Measurements from ENCODE around the gene SRGAP2C.
"Not testable (repeated sequence)": the region's sequence is repeated elsewhere in the genome, so short reads cannot be mapped to it uniquely, and the experiment has no call there.

SRGAP2C gene

DNA sequence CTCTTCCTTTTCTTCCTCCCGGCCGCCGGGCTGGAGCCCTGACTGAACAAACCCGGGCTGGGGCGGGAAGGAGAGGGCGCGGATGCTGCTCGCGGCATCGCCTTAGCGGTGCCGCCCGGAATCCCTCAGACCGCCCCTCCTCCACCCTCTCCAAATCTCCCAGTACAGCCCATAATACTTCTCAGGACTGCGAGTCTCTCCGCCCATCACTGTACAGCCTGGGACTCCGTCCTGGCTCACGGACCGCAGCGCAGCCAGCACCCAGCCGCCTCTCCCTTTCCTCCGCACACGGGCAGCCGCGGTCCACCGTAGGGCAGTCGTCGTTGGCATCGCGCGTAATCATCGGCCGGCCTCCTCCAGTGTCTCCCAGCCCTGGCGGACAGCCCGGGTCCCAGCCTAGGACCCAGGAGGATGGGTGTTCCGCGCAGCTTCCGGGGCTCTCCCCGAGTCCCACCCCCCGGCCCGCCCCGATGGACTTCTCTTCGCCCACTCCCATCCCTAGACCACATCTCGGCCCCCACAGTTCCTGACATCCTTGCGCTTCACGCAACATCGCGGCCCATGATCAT is 449 bp downstream of the SRGAP2C start:
- in situ Hi-C loops (cut with MboI; ENCODE audit: low sequenced_read_pairs), result not testable (repeated sequence)

DNA sequence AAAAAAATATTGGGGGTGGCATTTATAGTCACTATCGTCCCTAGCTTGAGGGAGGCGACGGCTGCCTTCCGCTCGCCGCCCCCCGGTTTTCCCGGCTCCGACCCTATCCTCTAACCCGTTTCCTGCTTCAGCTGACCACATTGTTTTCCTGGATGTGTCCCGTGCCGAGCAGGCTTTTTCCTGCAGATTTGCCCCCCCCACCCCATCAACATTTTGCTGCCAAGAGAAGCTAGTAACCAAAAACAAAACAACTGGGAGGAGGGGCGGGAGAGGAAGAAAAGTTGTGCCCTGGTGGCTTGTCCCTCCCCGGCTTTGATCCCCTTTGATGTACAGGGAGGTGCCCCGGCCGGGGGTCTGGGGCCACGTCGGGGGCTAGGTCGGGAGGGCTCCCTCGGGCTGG is 1.4 kb downstream of the SRGAP2C start:
- in situ Hi-C loops (cut with MboI; ENCODE audit: low sequenced_read_pairs), result not testable (repeated sequence)

DNA sequence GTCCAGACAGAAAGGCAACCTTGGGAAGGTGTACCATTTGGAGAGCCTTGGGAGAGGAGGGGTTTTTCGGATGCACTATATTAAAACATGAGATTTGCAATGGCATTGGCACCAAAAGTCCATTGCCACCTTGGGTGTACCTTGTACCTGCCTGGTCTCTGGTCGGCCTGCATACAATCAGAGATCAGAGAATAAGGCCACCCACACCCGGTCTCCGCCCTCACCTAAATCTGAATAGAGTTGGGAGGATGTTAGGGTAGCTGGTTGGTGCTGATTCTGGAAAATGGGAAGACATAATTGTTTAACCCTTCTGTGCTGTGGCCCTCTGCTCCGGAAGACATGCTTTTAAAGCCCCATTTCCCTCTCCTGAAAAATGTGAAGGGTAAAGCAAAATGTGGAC is 3.1 kb downstream of the SRGAP2C start:
- in situ Hi-C loops (cut with MboI; ENCODE audit: low sequenced_read_pairs), result not testable (repeated sequence)

DNA sequence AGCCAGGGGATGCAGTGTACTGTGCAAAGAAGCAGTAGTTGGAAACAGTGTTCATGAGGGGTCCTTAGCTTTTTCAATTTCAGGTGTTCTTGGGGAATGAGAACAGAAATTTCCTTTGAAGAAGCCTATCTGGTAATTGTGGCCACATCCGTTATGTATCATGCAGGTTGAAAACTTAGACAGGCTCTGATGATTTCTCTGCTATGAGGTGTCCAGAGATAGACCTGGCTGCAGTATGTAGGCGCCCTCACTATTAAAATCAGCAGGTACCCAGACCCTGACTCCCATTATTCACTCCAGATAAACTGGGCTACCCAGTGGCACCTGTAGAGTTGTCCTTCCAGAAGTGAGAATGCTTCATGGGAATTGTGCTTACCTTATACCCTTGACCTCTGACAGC is 7.7 kb downstream of the SRGAP2C start:
- in situ Hi-C loops (cut with MboI; ENCODE audit: low sequenced_read_pairs), result not testable (repeated sequence)

DNA sequence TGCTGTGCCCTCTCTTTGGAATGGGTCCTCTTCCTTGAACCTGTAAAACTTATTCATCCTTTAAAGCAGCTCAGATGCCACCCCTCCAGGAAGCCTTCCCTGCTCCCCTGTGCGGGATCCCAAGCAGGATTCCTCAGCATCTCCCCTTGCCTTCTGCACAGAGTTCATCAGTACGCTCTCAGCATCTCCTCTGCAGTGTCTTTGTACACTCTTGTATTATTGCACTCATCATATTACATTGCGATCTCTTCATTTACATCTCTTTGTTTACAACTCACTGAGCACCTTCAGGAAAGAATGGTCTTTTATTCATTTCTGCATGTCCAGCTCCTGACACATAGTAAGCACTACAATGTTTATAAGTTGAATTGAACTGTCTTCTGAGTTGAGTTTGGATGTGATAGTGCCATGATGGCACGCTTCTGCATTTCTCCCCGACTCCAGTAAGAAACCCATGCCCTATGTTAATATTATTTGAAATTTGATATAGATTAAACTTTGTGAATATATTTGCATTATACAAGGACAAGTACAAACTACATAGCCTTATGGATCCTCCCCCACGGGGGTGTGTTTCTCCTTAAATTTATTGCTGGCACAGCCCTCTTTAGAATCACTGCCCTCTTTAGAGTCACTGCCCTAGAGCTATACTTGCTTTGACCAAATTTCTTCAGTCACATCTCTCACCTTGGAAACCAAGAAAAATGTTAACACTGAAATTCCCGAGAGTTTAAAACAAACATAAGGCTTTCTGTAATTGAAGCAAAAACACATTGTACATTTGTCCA is 12.5 kb downstream of the SRGAP2C start:
- in situ Hi-C loops (cut with MboI; ENCODE audit: low sequenced_read_pairs), result not testable (repeated sequence)

DNA sequence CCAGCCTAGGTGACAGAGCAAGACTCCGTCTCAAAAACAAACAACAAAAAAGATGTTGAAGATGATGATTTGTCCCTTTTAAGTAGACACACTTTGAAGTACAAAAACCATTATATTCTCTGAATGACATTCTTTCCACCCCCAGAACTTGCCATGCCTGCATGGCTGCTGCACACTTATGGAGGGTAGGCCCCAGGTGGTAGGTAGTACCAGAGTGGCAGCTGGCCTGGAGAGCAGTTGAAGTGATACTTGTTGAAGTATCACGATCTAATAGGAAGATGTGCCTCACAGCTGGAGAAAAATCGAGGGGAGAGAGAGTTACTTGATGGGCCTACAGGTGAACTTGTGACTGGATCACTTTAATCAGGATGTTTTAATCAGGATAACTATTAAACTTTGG is 15.0 kb downstream of the SRGAP2C start:
- in situ Hi-C loops (cut with MboI; ENCODE audit: low sequenced_read_pairs), result not testable (repeated sequence)

DNA sequence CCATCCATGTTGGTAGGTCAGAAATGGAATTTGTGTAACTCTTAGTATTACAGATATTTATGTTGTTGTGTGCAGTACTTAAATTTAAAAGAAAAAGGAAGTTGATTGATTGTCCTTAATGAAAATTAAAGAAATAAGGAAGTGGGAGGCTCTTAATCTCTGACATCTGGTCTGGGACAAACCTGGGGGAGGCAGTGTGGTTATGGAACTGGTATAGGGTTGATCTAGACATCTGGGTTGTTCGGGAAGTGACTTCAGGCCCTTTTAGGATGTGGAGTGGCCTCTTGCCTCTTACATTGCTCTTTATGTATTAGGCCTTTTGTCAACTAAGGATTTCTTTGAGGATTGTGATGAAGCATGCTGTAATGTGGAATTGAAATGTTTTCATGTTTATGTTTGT is 15.5 kb downstream of the SRGAP2C start:
- in situ Hi-C loops (cut with MboI; ENCODE audit: low sequenced_read_pairs), result not testable (repeated sequence)

DNA sequence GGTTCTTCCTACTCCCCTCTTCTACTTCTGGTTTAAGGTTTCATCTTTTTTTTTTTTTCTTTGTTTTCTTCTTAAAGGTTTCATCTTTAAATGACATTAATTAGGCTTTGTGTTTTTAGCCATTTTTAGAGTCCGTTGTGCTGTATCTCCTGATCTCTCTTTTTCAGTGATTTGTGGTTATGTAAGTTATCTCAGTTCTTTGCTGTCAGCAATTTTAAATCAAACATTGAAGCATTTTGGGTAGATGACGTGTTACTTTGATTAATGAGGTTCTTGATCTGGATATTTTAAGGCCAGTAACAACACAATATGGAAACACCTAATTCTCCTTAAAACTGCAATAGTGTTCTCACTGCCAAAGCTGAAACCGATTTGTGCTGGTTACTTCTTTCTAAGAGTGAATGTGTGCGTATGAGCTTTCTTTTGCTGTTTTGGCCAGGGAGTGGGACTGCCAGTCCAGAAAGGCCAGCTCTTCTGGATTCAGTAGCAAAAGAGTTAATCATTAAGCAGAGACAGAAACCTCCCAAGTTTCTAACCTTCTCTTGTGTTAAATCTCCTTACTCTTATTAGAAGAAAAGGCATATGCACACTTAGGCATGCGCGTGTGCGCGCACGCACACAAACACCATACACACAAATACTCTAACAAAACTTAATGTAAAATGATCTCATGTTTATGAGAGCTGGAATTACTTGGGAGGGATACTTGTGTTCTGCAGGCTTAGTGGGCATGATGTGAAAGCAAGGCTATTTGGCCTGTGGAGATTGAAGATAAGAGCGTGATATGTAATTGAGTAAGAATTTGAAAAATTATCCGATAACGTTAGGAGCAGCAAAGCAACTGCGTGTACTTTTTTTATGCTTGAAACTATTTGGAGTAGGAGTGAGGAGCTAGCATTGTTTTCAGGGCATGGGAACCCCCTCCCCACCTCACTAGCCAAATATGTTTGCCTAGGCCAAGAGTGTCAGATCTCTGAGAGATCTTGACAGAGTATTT is 16.5 kb downstream of the SRGAP2C start:
- in situ Hi-C loops (cut with MboI; ENCODE audit: low sequenced_read_pairs), result not testable (repeated sequence)

DNA sequence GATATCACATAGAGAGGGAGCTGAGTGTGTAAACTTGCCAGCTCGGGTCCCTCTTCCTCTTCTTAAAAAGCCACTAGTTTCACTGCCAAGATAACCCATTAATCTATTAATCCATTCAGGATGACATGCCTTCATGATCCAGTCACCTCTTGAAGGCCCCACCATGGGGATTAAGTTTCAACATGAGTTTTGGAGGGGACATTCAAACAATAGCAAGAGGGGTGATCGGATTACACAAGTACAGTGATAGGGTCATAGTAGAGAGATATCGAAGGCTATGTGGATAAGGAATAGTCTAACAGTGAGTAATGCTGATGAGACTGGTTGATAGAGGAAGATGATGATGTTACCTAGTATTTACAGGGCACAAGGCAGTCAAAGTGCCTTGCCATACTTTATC is 18.2 kb downstream of the SRGAP2C start:
- in situ Hi-C loops (cut with MboI; ENCODE audit: low sequenced_read_pairs), result not testable (repeated sequence)

DNA sequence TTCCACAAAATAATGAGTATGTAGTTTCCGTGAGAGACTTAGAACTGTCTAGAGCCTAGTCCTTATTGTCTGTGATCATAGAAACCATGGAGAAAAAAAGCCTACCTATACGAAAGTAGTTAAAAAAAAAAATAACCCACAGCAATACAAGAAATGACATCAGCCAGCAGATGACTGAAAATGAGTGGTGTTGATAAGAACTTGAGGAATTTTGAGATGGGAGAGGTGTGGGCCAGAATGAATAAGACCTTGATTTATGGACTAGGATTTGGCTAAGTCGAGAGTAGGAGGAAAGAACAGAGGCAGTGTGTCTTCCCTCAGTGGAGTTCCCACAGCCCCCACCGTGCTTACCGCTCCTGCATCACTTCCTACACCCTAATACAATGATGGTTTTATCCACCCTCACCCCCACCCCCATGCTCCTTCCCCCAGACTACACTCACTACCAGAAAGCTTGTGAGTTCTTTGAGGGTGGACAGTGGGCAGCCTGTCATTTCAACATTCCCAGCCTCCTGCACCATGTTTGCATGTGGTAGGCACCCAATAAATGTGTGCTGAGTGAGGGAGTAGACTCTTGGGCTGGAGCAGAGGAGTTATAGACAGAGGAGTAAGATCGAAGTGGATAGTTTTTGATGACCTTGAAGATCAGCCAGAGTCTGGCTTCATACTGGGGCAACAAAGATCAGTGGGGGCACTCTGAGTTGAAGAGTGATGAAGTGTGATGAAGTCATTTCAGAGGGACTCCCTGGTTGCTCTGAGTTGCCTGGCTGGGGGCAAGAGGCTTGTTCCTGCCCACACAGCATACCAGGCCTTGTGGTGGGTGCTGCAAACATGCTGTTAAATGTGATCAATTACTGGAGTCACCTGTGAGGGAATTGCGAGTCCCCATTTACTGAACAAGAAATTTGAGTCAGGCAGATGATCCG is 21.3 kb downstream of the SRGAP2C start:
- in situ Hi-C loops (cut with MboI; ENCODE audit: low sequenced_read_pairs), result not testable (repeated sequence)

DNA sequence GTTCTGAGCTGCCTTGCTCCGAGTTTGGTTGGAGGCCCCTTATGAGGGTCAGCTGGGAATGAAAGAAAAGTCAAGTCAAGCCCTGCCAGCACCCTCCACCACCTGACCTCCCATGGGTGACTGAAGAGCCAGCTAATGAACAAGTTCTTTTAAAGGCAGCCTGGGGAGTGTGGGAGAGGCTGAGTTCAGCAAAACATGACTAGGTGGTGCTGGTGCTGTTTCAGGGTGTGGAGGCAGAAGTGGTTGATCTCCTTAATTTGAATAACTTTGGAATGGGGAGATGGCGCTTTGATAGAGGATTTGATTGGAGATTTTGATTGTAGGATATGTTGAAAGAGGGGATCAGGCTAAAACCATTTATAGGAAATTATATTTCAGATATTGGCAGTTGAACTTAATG is 22.6 kb downstream of the SRGAP2C start:
- in situ Hi-C loops (cut with MboI; ENCODE audit: low sequenced_read_pairs), result not testable (repeated sequence)

DNA sequence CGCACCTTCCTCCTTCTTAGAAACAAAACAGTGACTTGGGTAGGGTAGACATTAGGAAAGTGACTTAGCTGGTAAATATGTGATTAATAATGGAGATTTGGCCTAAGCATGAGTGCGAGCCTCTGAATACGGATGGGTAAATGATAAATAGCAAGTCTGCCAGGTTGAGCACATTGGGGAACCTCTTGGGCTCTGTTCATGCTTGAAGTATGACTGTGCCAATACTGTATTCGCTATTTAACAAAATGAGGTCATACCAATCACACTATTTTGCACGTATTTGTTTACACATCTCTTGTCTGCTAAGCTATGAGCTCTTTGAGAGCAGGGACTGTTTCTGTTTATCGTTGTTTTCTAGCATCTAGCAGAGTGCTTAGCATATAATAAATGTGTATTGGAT is 23.6 kb downstream of the SRGAP2C start:
- in situ Hi-C loops (cut with MboI; ENCODE audit: low sequenced_read_pairs), result not testable (repeated sequence)

DNA sequence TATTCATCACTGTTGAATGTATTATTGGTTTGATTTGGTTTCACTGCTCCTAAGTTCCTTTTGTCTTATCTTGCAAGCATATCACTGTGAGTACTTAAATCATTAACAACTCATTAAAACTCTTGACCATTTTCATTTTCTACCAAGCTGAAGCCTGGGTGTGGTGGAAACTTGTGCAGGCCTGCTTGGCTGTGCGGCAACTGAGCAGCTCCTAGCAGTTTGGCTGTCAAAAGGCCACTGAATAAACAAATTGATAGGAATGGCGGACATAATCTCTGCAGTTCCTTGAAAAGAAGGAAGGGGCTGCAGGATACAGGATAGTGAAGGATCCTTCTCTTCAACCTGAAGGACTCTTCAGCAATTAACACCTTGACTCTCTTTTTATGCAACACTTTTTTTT is 26.0 kb downstream of the SRGAP2C start:
- in situ Hi-C loops (cut with MboI; ENCODE audit: low sequenced_read_pairs), result not testable (repeated sequence)

DNA sequence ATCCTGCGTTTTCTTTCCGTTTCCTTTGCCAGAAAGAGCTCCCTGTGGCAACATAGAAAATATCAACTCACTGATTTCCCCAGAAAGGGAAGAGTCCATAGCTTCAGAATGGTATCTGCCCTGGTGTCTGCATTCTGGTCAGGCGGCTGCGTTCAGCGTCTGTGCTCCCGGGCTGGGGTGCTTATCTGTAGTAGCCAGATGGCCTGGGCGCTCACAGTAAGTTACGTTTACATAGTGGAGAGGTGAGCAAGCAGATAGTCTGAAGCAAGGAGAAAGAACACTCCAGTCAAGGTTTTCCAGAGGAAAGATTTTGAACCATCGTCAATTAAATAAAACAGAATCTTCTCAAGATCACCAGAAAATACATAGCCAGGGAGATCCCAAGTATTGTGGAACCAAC is 28.7 kb downstream of the SRGAP2C start:
- in situ Hi-C loops (cut with MboI; ENCODE audit: low sequenced_read_pairs), result not testable (repeated sequence)

DNA sequence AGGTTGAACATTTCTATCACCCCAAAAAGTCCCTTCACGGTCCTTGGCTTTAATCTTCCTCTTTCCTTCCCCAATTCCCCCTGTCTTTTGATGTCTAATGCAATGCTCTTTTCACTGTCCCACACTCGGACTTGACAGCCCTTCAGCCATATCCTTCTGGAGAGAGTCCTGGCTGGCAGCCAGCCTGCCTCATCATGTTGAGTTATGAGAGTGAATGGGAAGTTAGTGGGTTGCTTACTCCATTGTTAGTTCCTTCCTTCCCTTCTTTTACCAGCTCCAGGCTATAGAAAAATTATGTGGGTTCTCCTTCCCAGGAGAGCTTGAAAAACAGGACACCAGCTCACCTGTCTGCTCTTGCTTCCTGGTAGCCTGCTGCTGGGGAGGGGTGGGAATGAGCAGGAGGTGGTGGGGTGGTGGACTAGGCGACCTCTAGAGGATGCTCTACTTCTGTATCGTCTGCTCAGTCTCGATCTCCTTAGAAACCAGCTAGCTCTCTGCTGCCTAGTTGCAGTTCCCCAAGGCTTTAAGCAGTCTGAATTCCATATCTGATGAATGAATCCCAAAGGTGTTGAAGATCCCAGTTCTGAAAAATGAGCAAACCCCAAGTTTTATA is 29.9 kb downstream of the SRGAP2C start:
- in situ Hi-C loops (cut with MboI; ENCODE audit: low sequenced_read_pairs), result not testable (repeated sequence)

DNA sequence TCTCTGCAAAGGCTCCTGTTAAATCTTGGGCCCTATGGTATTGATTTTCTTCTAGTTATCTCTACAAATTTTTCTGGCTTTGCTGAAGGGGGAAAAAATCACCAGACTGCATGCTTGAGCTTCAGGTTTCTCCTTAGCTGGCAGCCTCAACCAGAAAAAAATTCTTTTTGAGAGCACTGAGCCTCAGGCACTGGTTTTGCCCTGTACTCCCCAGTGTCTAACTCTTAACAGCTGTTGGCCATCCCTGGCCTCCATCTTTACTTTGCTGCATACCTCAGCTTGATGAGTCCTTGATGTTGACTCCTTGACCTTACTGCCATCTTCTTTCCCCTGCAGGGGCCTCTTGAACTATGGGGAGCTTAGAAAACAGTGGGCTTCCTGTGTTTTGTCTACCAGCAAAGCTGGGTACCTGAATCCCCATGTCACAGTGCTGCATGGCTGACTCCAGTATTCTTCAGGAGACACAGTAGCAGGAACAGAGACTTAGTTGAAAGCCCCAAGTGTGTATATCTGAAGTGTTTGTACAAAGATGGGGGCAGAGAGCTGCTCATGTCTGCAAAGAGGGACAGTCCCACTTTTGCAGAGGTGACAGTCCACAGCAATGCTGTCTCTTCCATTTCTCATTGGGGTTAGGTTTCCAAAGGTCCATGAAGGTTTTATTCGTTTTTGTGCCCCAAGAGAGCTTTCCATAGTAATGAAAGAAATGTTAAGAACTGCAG is 31.1 kb downstream of the SRGAP2C start:
- in situ Hi-C loops (cut with MboI; ENCODE audit: low sequenced_read_pairs), result not testable (repeated sequence)

DNA sequence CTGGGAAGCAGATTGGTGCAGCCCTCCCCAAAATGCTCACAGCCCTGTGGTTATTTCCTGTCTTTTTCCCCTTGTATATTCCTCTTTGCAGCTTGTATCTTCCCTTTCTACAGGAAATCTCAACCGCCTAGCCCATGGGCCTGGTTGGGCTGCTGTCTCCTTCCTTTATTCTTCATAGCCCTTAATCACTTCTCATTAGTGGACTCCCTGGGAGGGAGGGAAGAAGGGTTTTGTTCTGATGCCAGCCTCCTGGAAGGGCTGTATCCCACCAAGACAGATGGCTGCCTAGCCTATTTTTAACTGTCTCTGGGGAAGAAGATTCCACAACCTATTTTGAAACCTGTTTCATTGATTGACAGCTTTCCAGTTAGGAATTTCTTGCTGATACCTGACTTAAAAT is 31.9 kb downstream of the SRGAP2C start:
- in situ Hi-C loops (cut with MboI; ENCODE audit: low sequenced_read_pairs), result not testable (repeated sequence)

DNA sequence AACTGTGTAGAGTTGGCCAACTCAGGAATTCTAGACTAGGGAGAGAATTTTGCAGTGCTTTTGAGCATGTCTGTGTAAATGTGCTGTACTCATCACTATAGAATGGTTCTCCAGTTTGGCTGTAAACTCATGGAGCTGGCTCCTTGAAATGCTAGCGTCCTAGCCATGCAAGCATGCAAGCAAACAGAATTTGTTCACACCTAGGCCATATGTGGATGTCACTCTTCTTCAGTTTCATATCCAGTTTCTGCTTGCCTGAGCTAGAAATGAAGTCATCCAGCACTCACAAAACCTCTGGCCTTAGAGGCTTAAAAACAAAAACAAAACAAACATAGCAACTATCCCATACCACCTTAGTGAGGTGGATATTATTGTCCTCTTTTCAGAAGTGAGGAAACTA is 37.0 kb downstream of the SRGAP2C start:
- in situ Hi-C loops (cut with MboI; ENCODE audit: low sequenced_read_pairs), result not testable (repeated sequence)

DNA sequence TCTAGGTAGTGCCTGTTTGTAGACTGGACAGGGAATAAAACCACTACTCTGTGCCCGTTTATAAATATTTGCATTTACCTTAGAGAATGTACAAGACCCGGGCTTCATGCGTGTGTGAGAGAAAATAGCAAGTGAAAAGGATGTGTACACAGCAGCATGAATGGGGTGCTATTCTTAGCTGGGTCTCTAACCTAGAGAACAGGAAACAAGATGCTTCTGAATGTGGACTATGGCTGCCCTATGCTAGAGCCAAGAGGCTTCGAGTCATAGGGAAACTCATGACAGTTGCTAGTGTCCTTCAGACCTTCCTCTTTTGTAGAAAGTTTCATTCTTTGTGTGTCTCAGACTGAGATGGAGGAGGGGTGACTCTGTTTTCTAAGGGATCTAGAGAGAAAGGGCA is 39.9 kb downstream of the SRGAP2C start:
- in situ Hi-C loops (cut with MboI; ENCODE audit: low sequenced_read_pairs), result not testable (repeated sequence)
